ENCODE measurements around the gene ABCE1. TPM values are rescaled to one million over a fixed set of nuclear protein-coding genes. Genes with fewer than 3 reads are reported as not detected.

Gene ABCE1
- total and polyA plus RNA-seq, 2 donors (not counting 1 experiment from before 2014, with no cell fraction given) = 31.3 to 46.2 TPM

GRCh38 chr4:145155268-145155870, 57.3 kb downstream of the ABCE1 start:
- no peak overlapping the region for H2AFZ ChIP-seq (ENCODE audit: insufficient read depth, low read depth, low read length, poor library complexity, severe bottlenecking)
- WGBS (ENCODE audit: insufficient coverage) = no CpG with 5 or more reads among the region's 2 CpGs
- no peaks in the 10 kb centered on the region for H3K79me2 ChIP-seq (ENCODE audit: control insufficient read depth, insufficient read depth, low read length)
- H3K27me3 Mint-ChIP-seq = no peaks in the 10 kb centered on the region
- TF ChIP-seq EZH2 (IDR thresholded peaks at IDR 0.05; ENCODE audit: borderline replicate concordance, insufficient read depth, low read depth, low read length, poor library complexity, severe bottlenecking) (no peak), CTCF (IDR thresholded peaks at IDR 0.05) (no peak)
- ATAC-seq (ENCODE audit: low read depth) (no peak), DNase-seq (no peak)
- H3K27me3 ChIP-seq (replicated peaks in 1 of 4; ENCODE audit: control extremely low read depth in 1 of 4, control insufficient read depth in 3 of 4, insufficient read depth in 4 of 4, low read length in 3 of 4) = no peaks in the 10 kb centered on the region
- H3K4me1 ChIP-seq (ENCODE audit: control insufficient read depth in 2 of 2, insufficient read depth in 2 of 2, low read length in 2 of 2) = peaks cover 0 to 3% of the 10 kb centered on the region in 2 donors
- H3K27ac Mint-ChIP-seq = no peak overlapping the region
- intact Hi-C loops (cut with micrococcal nuclease) = no loop called here
- no peak overlapping the region for H3K4me3 Mint-ChIP-seq
- no peaks in the 10 kb centered on the region for H3K9me3 ChIP-seq (ENCODE audit: control extremely low read depth in 1 of 3, control insufficient read depth in 2 of 3, insufficient read depth in 1 of 3, low read length in 2 of 3)
- no peak overlapping the region for H3K27ac ChIP-seq (ENCODE audit: low read length in 2 of 2)
- ChIA-PET CTCF (interaction anchor here (0.6 to 2.5 kb wide), 10 partner anchors 8 to 463 kb away, joined by 3 to 10 read pairs (median 5); no protein-coding TSS in a partner anchor), POLR2A (no interaction called here)
- no peak overlapping the region for H3K4me2 ChIP-seq (replicated peaks; ENCODE audit: low read depth, low read length, poor library complexity, severe bottlenecking)
- no peak overlapping the region for H3K4me3 ChIP-seq (ENCODE audit: control extremely low read depth in 1 of 5, extremely low read depth in 1 of 5, insufficient read depth in 1 of 5, low read depth in 2 of 5, low read length in 4 of 5)
- peaks cover 3% of the 10 kb centered on the region for H4K20me1 ChIP-seq (ENCODE audit: control insufficient read depth, insufficient read depth, low read length, poor library complexity, severe bottlenecking)
- no peaks in the 10 kb centered on the region for H3K9me3 Mint-ChIP-seq (ENCODE audit: insufficient read depth)
- H3K4me1 Mint-ChIP-seq = peaks cover 5% of the 10 kb centered on the region
- no peak overlapping the region for H3K9ac ChIP-seq (ENCODE audit: low read length)
- peaks cover 5 to 51% of the 10 kb centered on the region in 2 experiments for H3K36me3 ChIP-seq (replicated peaks in 1 of 2; ENCODE audit: control extremely low read depth in 1 of 2, control insufficient read depth in 1 of 2, extremely low read depth in 1 of 2, insufficient read depth in 2 of 2, low read length in 1 of 2)

- Mint-ChIP-seq H3K4me1 (peaks cover 5% of the 10 kb centered on the region), H3K9me3 (ENCODE audit: insufficient read depth) (no peaks in the 10 kb centered on the region), H3K4me3 (no peak overlapping the region), H3K27me3 (no peaks in the 10 kb centered on the region), H3K27ac (no peak overlapping the region)
- H2AFZ ChIP-seq (ENCODE audit: insufficient read depth, low read depth, low read length, poor library complexity, severe bottlenecking) = no peak overlapping the region
- H3K27ac ChIP-seq (ENCODE audit: low read length in 2 of 2) = no peak overlapping the region
- H3K4me3 ChIP-seq (ENCODE audit: control extremely low read depth in 1 of 5, extremely low read depth in 1 of 5, insufficient read depth in 1 of 5, low read depth in 2 of 5, low read length in 4 of 5) = no peak overlapping the region
- H3K4me2 ChIP-seq (replicated peaks; ENCODE audit: low read depth, low read length, poor library complexity, severe bottlenecking) = no peak overlapping the region
- H3K4me1 ChIP-seq (ENCODE audit: control insufficient read depth in 2 of 2, insufficient read depth in 2 of 2, low read length in 2 of 2) = peaks cover 0 to 3% of the 10 kb centered on the region in 2 donors
- no peaks in the 10 kb centered on the region for H3K9me3 ChIP-seq (ENCODE audit: control extremely low read depth in 1 of 3, control insufficient read depth in 2 of 3, insufficient read depth in 1 of 3, low read length in 2 of 3)
- H3K9ac ChIP-seq (ENCODE audit: low read length) = no peak overlapping the region
- no peak for DNase-seq
- ATAC-seq (ENCODE audit: low read depth) = no peak
- H3K27me3 ChIP-seq (replicated peaks in 1 of 4; ENCODE audit: control extremely low read depth in 1 of 4, control insufficient read depth in 3 of 4, insufficient read depth in 4 of 4, low read length in 3 of 4) = no peaks in the 10 kb centered on the region
- POLR2A ChIA-PET = no interaction called here
- CTCF ChIA-PET = no interaction called here
- H3K79me2 ChIP-seq (ENCODE audit: control insufficient read depth, insufficient read depth, low read length) = peaks cover 9% of the 10 kb centered on the region
- TF ChIP-seq EZH2 (IDR thresholded peaks at IDR 0.05; ENCODE audit: borderline replicate concordance, insufficient read depth, low read depth, low read length, poor library complexity, severe bottlenecking) (no peak), CTCF (IDR thresholded peaks at IDR 0.05) (no peak)
- no CpG with 5 or more reads among the region's 2 CpGs for WGBS (ENCODE audit: insufficient coverage)
- H3K36me3 ChIP-seq (replicated peaks in 1 of 2; ENCODE audit: control extremely low read depth in 1 of 2, control insufficient read depth in 1 of 2, extremely low read depth in 1 of 2, insufficient read depth in 2 of 2, low read length in 1 of 2) = peaks cover 7 to 56% of the 10 kb centered on the region in 2 experiments
- peaks cover 10% of the 10 kb centered on the region for H4K20me1 ChIP-seq (ENCODE audit: control insufficient read depth, insufficient read depth, low read length, poor library complexity, severe bottlenecking)
- intact Hi-C loops (cut with micrococcal nuclease) = no loop called here
Measured at GRCh38 chr4:145156986-145157385, 58.9 kb downstream of the ABCE1 start.

Measured in B cell (primary cell).